Activated naive CD4-positive, alpha-beta T cell treated with anti-CD3 and anti-CD28 coated beads, Interleukin-2, amount 50 U/mL, for 72 hours (primary cell): ENCODE measurements around the gene ARL4A. TPM values are rescaled to one million over a fixed set of nuclear protein-coding genes. Genes with fewer than 3 reads are reported as not detected.
"Not testable (repeated sequence)": the region's sequence is repeated elsewhere in the genome, so short reads cannot be mapped to it uniquely, and the experiment has no call there.

Source experiments
- ATAC-seq, 2 donors: fragments of 150-1000 bp; cut with Tn5 transposase; 2 replicates each; pipeline ENCODE4 v1.10.0; 2021; ENCODE audit warnings: mild to moderate bottlenecking in 2 of 2, moderate library complexity in 2 of 2
- DNase-seq, 2 donors: peaks; one replicate each; pipeline ENCODE4 v3.0.0; 2021 to 2022; ENCODE audit warnings: low spot score in 2 of 2
- H3K27ac Mint-ChIP-seq, 2 donors: one replicate each; pipeline ENCODE4 v1.8.0; 2022; ENCODE audit warnings: mild to moderate bottlenecking in 2 of 2, mixed read lengths in 2 of 2
- H3K36me3 Mint-ChIP-seq, 2 donors: one replicate each; pipeline ENCODE4 v1.8.0; 2022; ENCODE audit warnings: mixed read lengths in 2 of 2
- H3K9me3 Mint-ChIP-seq, 2 donors: one replicate each; pipeline ENCODE4 v1.8.0; 2022; ENCODE audit warnings: mixed read lengths in 2 of 2
- total RNA-seq, 2 donors: library from RNA; stranded (reverse); gene quantifications; one replicate each; pipeline ENCODE4 v1.2.3, GENCODE V29; 2022

The ARL4A gene
- 10 to 100 TPM in 1 of 2 donors, 1 to 10 TPM in 1; 7.9 to 11.0 TPM for total RNA-seq

- peak; percentile 88 to 94 for DNase-seq
- Mint-ChIP-seq H3K27ac (peak within 1 kb of the TSS; percentile 89 to 97), H3K9me3 (no peaks in the 10 kb centered on the region), H3K36me3 (peaks cover 0 to 13% of the 10 kb centered on the region in 2 donors)
- peak; percentile 74 to 75 for ATAC-seq
Observed at GRCh38 chr7:12686891-12687717, at the start of gene ARL4A. TSS of gene ARL4A (plus strand) at chr7:12687633. CDS start at chr7:12688255, 622 bp downstream.

GRCh38 chr7:12637819-12638592 lies 49.4 kb upstream of the ARL4A start:
- H3K9me3 Mint-ChIP-seq: no peaks in the 10 kb centered on the region
- H3K27ac Mint-ChIP-seq: peak overlapping the region in 1 of 2 donors; percentile 61
- ATAC-seq (peak; percentile 35 to 40), DNase-seq (no peak)
- peaks cover 0 to 5% of the 10 kb centered on the region in 2 donors for H3K36me3 Mint-ChIP-seq

- peak in 1 of 2 donors; percentile 56 for ATAC-seq
- no peaks in the 10 kb centered on the region for H3K9me3 Mint-ChIP-seq
- H3K36me3 Mint-ChIP-seq: peaks cover 0 to 5% of the 10 kb centered on the region in 2 donors
- no peak for DNase-seq
- no peak overlapping the region for H3K27ac Mint-ChIP-seq
Observed at GRCh38 chr7:12638851-12639456, 48.5 kb upstream of the ARL4A start.

GRCh38 chr7:12640299-12641096 lies 46.9 kb upstream of the ARL4A start:
- peaks cover 0 to 5% of the 10 kb centered on the region in 2 donors for H3K36me3 Mint-ChIP-seq
- DNase-seq (no peak), ATAC-seq (no peak)
- H3K9me3 Mint-ChIP-seq: no peaks in the 10 kb centered on the region
- no peak overlapping the region for H3K27ac Mint-ChIP-seq

- no peak overlapping the region for H3K27ac Mint-ChIP-seq
- DNase-seq: no peak
- peaks cover 0 to under 1% of the 10 kb centered on the region in 2 donors for H3K36me3 Mint-ChIP-seq
- H3K9me3 Mint-ChIP-seq: no peaks in the 10 kb centered on the region
- no peak for ATAC-seq
Observed at GRCh38 chr7:12641196-12641595, 46.2 kb upstream of the ARL4A start.

GRCh38 chr7:12642508-12642907 lies 44.9 kb upstream of the ARL4A start:
- ATAC-seq (peak in 1 of 2 donors; percentile 20), DNase-seq (no peak)
- no peaks in the 10 kb centered on the region for H3K9me3 Mint-ChIP-seq
- H3K36me3 Mint-ChIP-seq: no peaks in the 10 kb centered on the region
- H3K27ac Mint-ChIP-seq: no peak overlapping the region

- ATAC-seq: no peak
- no peaks in the 10 kb centered on the region for H3K36me3 Mint-ChIP-seq
- no peak for DNase-seq
- H3K9me3 Mint-ChIP-seq: no peaks in the 10 kb centered on the region
- no peak overlapping the region for H3K27ac Mint-ChIP-seq
Observed at GRCh38 chr7:12643001-12643643, 44.3 kb upstream of the ARL4A start.

GRCh38 chr7:12643644-12644043 lies 43.8 kb upstream of the ARL4A start:
- no peak for ATAC-seq
- H3K9me3 Mint-ChIP-seq: no peaks in the 10 kb centered on the region
- no peak overlapping the region for H3K27ac Mint-ChIP-seq
- no peaks in the 10 kb centered on the region for H3K36me3 Mint-ChIP-seq
- no peak for DNase-seq

GRCh38 chr7:12645212-12645611 lies 42.2 kb upstream of the ARL4A start:
- H3K27ac Mint-ChIP-seq, H3K36me3 Mint-ChIP-seq, H3K9me3 Mint-ChIP-seq, DNase-seq: not testable (repeated sequence)
- ATAC-seq: peak in 1 of 2 donors; percentile 52

GRCh38 chr7:12646139-12646538 lies 41.3 kb upstream of the ARL4A start:
- no peaks in the 10 kb centered on the region for H3K9me3 Mint-ChIP-seq
- DNase-seq (no peak), ATAC-seq (no peak)
- no peak overlapping the region for H3K27ac Mint-ChIP-seq
- no peaks in the 10 kb centered on the region for H3K36me3 Mint-ChIP-seq

- H3K36me3 Mint-ChIP-seq: no peaks in the 10 kb centered on the region
- no peak overlapping the region for H3K27ac Mint-ChIP-seq
- ATAC-seq (no peak), DNase-seq (no peak)
- H3K9me3 Mint-ChIP-seq: no peaks in the 10 kb centered on the region
Observed at GRCh38 chr7:12647364-12648219, 39.8 kb upstream of the ARL4A start.

GRCh38 chr7:12648704-12649261 lies 38.6 kb upstream of the ARL4A start:
- no peaks in the 10 kb centered on the region for H3K36me3 Mint-ChIP-seq
- no peak for ATAC-seq
- H3K9me3 Mint-ChIP-seq: no peaks in the 10 kb centered on the region
- DNase-seq: no peak
- no peak overlapping the region for H3K27ac Mint-ChIP-seq

GRCh38 chr7:12649348-12649747 lies 38.1 kb upstream of the ARL4A start:
- no peak for ATAC-seq

GRCh38 chr7:12650080-12650479 lies 37.4 kb upstream of the ARL4A start:
- Mint-ChIP-seq H3K27ac (no peak overlapping the region), H3K9me3 (no peaks in the 10 kb centered on the region), H3K36me3 (no peaks in the 10 kb centered on the region)
- ATAC-seq: no peak
- no peak for DNase-seq

More at GRCh38 chr7:12649348-12649747, 38.1 kb upstream of the ARL4A start:
- H3K27ac Mint-ChIP-seq: no peak overlapping the region
- no peaks in the 10 kb centered on the region for H3K9me3 Mint-ChIP-seq
- H3K36me3 Mint-ChIP-seq: no peaks in the 10 kb centered on the region
- DNase-seq: no peak

- H3K36me3 Mint-ChIP-seq: no peaks in the 10 kb centered on the region
- H3K9me3 Mint-ChIP-seq: no peaks in the 10 kb centered on the region
- H3K27ac Mint-ChIP-seq: no peak overlapping the region
- DNase-seq: no peak
- no peak for ATAC-seq
Observed at GRCh38 chr7:12653110-12653509, 34.3 kb upstream of the ARL4A start.
